HepG2 (cell line): ENCODE measurements around the gene CKS2. TPM values are rescaled to one million over a fixed set of nuclear protein-coding genes. Genes with fewer than 3 reads are reported as not detected.

ENCODE experiments used
- ADNP ChIP-seq: sonication (generic); formaldehyde crosslinking; IDR thresholded peaks from 2 replicates; pipeline ENCODE4 v1.4.0; 2020; ENCODE audit warnings: missing genetic modification reagents
- ARID5B ChIP-seq: IDR thresholded peaks from 2 replicates; pipeline ENCODE4 v1.4.0; 2020; ENCODE audit warnings: mild to moderate bottlenecking, missing genetic modification reagents
- KAT8 ChIP-seq: IDR thresholded peaks from 2 replicates; pipeline ENCODE4 v1.6.1; 2016; ENCODE audit warnings: missing genetic modification reagents, missing compliant biosample characterization
- PRMT3 ChIP-seq: sonication (generic); formaldehyde crosslinking; IDR thresholded peaks from 2 replicates; pipeline ENCODE4 v1.8.1; 2022; ENCODE audit warnings: low read depth, mild to moderate bottlenecking, moderate library complexity, missing genetic modification reagents, borderline replicate concordance
- RCOR2 ChIP-seq: IDR thresholded peaks from 2 replicates; pipeline ENCODE4 v1.6.1; 2016; ENCODE audit warnings: missing biosample characterization, missing genetic modification reagents
- TAF15 ChIP-seq: fragments of 200-400 bp; formaldehyde crosslinking; IDR thresholded peaks from one replicate; pipeline ENCODE4 v1.6.1; 2018; ENCODE audit warnings: mild to moderate bottlenecking, low read depth, low read length; ENCODE audit not compliant: poor library complexity, severe bottlenecking
- ZBTB8A ChIP-seq: sonication (generic); formaldehyde crosslinking; IDR thresholded peaks from 2 replicates; pipeline ENCODE4 v1.4.0; 2020; ENCODE audit warnings: mild to moderate bottlenecking, low read depth, missing genetic modification reagents, borderline replicate concordance
- ZC3H13 ChIP-seq: sonication (generic); formaldehyde crosslinking; IDR thresholded peaks from 2 replicates; pipeline ENCODE4 v1.8.1; 2023; ENCODE audit warnings: mild to moderate bottlenecking, missing genetic modification reagents, moderate library complexity
- ZFP36 ChIP-seq: fragments of 150-350 bp; IDR thresholded peaks from 2 replicates; pipeline ENCODE4 v1.6.1; 2018; ENCODE audit warnings: borderline replicate concordance, low read length, low read depth; ENCODE audit not compliant: partially characterized antibody
- ZSCAN22 ChIP-seq: sonication (generic); formaldehyde crosslinking; IDR thresholded peaks from 2 replicates; pipeline ENCODE4 v1.4.0; 2020; ENCODE audit warnings: mild to moderate bottlenecking, missing genetic modification reagents
- ZSCAN5A ChIP-seq: sonication (generic); formaldehyde crosslinking; IDR thresholded peaks from 2 replicates; pipeline ENCODE4 v1.8.0; 2022; ENCODE audit warnings: mild to moderate bottlenecking, missing genetic modification reagents, borderline replicate concordance
- ZSCAN9 ChIP-seq: IDR thresholded peaks from 2 replicates; pipeline ENCODE4 v1.6.1; 2016; ENCODE audit warnings: borderline replicate concordance
- polyA plus RNA-seq, 8 experiments: library from polyadenylated mRNA; depleted of rRNA in 3 of 8; stranded (reverse) in 7 of 8; unstranded in 1 of 8; fragments of >200 nt; fragmentation: Illumina TruSeq in 4 of 8; extraction: Trizol in 4 of 8; gene quantifications; 2 replicates each; pipeline versions ENCODE4 v1.2.1 to v1.2.3, GENCODE V29; 2011 to 2016; ENCODE audit warnings: low read depth in 4 of 8, missing spikeins in 1 of 8, mixed read lengths in 1 of 8; ENCODE audit not compliant: insufficient read depth in 1 of 8
- total RNA-seq, 5 experiments: library from RNA; depleted of rRNA; stranded (reverse); fragments of >200 nt; fragmentation: Illumina TruSeq; extraction: Trizol; gene quantifications; 2 replicates each; pipeline ENCODE4 v1.2.3, GENCODE V29; 2016; ENCODE audit warnings: low read depth in 1 of 5
- TF ChIP-seq, protein P1 (sequence below): sonication (generic); formaldehyde crosslinking; IDR thresholded peaks from 2 replicates; pipeline ENCODE4 v1.9.0; 2021; ENCODE audit warnings: mild to moderate bottlenecking, missing genetic modification reagents

The CKS2 gene
- total and polyA plus RNA-seq, 2 of the 13 experiments (the other 11 are each of a cell fraction or from before 2014, with no cell fraction given), result 251 to 317 TPM

DNA sequence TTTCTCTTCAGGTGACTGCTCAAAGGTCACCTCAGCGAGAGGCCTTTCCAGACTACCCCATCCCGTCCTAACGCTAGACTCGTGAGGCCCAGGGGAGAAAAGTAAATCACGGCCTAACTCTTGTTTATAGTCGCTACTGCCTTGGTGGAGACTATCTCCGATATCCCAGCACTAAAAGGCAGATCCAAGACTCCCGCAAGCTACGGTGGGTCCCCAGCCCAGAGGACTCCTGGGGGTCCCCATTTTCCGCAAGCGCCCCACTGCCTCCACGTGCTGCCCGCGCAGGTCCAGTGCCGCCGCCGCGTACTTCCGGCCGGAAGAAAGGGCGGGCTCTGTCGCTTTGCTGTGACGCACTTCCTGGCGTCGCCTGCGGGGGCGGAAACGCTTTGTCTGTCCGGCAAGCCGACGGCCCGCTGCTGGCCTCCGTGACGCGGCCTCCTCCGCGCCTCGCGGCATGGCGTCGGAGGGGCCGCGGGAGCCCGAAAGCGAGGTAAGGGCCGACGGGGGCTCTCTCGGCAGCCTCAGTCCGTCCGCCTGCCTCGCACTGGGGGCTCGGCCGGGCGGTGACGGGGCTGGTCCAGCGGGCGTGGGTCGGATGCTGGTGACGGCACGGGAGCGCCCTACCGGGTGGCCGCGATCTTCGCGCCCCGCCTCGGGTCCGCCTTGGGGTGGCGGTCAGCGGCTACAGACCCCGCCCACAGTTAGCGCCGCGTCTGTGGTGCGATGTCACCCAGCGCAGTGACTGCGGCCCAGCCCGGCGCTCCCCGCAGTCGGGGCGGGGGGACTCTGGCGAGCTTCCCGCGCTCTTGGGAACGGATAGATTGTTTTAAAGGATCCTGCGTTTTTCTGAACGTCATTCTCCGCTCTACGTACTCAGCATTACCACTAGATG, 7.4 kb downstream of the CKS2 start, which contains the start of gene SECISBP2 (continued):
- TF ChIP-seq, protein P1, sequence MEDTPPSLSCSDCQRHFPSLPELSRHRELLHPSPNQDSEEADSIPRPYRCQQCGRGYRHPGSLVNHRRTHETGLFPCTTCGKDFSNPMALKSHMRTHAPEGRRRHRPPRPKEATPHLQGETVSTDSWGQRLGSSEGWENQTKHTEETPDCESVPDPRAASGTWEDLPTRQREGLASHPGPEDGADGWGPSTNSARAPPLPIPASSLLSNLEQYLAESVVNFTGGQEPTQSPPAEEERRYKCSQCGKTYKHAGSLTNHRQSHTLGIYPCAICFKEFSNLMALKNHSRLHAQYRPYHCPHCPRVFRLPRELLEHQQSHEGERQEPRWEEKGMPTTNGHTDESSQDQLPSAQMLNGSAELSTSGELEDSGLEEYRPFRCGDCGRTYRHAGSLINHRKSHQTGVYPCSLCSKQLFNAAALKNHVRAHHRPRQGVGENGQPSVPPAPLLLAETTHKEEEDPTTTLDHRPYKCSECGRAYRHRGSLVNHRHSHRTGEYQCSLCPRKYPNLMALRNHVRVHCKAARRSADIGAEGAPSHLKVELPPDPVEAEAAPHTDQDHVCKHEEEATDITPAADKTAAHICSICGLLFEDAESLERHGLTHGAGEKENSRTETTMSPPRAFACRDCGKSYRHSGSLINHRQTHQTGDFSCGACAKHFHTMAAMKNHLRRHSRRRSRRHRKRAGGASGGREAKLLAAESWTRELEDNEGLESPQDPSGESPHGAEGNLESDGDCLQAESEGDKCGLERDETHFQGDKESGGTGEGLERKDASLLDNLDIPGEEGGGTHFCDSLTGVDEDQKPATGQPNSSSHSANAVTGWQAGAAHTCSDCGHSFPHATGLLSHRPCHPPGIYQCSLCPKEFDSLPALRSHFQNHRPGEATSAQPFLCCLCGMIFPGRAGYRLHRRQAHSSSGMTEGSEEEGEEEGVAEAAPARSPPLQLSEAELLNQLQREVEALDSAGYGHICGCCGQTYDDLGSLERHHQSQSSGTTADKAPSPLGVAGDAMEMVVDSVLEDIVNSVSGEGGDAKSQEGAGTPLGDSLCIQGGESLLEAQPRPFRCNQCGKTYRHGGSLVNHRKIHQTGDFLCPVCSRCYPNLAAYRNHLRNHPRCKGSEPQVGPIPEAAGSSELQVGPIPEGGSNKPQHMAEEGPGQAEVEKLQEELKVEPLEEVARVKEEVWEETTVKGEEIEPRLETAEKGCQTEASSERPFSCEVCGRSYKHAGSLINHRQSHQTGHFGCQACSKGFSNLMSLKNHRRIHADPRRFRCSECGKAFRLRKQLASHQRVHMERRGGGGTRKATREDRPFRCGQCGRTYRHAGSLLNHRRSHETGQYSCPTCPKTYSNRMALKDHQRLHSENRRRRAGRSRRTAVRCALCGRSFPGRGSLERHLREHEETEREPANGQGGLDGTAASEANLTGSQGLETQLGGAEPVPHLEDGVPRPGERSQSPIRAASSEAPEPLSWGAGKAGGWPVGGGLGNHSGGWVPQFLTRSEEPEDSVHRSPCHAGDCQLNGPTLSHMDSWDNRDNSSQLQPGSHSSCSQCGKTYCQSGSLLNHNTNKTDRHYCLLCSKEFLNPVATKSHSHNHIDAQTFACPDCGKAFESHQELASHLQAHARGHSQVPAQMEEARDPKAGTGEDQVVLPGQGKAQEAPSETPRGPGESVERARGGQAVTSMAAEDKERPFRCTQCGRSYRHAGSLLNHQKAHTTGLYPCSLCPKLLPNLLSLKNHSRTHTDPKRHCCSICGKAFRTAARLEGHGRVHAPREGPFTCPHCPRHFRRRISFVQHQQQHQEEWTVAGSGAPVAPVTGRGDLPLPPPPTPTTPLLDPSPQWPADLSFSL (CRISPR knock-in tag), result no peak
- peak; percentile 18; the same call in 1 of the 2 replicates for TF ChIP-seq ZSCAN9 (CRISPR knock-in tag)
- no peak for TF ChIP-seq ADNP (CRISPR knock-in tag)
- no peak for TF ChIP-seq TAF15
- TF ChIP-seq ZC3H13 (CRISPR knock-in tag), result peak; percentile 77; the same call in 1 of the 2 replicates
- TF ChIP-seq ZBTB8A (CRISPR knock-in tag), result 0 out of 2 replicates have a peak, but pooled peaks have one; percentile 46
- peak; percentile 88; the same call in 1 of the 2 replicates for TF ChIP-seq ZSCAN5A (CRISPR knock-in tag)
- no peak for TF ChIP-seq ZSCAN22 (CRISPR knock-in tag)
- TF ChIP-seq KAT8 (CRISPR knock-in tag), result peak; percentile 98
- TF ChIP-seq ARID5B (CRISPR knock-in tag), result peak; percentile 32
- no peak for TF ChIP-seq ZFP36
- no peak for TF ChIP-seq RCOR2
- 0 out of 2 replicates have a peak, but pooled peaks have one; percentile 55 for TF ChIP-seq PRMT3 (CRISPR knock-in tag)
